ENCODE data around the gene FXN. TPM values are rescaled to one million over a fixed set of nuclear protein-coding genes. Genes with fewer than 3 reads are reported as not detected.

The FXN gene
- total RNA-seq, 4 donors from 2014 or later = 2.4 to 7.3 (median 5.2) TPM

DNA sequence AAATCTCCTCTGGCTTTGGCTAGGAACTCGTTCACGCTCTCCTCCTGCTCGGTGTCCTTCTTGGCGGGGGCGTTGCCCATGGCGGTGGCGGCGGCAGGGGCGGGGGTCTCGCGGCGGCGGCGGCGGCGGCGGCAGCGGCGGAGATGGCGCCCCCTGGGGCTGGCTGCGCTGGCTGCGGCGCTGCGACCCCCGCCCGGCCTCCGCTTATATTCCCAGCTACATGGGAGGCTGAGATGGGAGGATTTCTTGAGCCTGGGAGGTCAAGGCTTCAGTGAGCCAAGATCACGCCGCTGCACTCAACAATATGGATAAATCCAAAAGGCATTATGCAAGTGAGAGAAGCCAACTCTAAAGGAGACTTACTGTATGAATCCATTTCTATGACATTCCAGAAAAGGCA lies 21.5 kb upstream of the FXN start, which contains the start of gene PRKACG:
Gene PRKACG (minus strand): TSS at position 101 of the 400 bp plus-strand sequence. CDS start 21 bp downstream, at position 80.
- H3K4me1 ChIP-seq = peaks cover 0 to 4% (median 0%) of the 10 kb centered on the region in 4 donors
- no peaks in the 10 kb centered on the region for H3K9me3 ChIP-seq
- no peak within 1 kb of the TSS for H3K27ac ChIP-seq
- H3K4me3 ChIP-seq = no peak within 1 kb of the TSS
- H3K27me3 ChIP-seq = no peaks in the 10 kb centered on the region
- DNase-seq (ENCODE audit: low spot score in 2 of 2) = no peak
- WGBS, 2 donors = 96 to 97% methylated on average over 29 of the region's 29 CpGs
- no peak for TF ChIP-seq POLR2A (IDR thresholded peaks at IDR 0.05)
- no peak for TF ChIP-seq EP300 (IDR thresholded peaks at IDR 0.05)
- no peak for TF ChIP-seq CTCF (IDR thresholded peaks at IDR 0.05)
- H3K36me3 ChIP-seq = no peaks in the 10 kb centered on the region

DNA sequence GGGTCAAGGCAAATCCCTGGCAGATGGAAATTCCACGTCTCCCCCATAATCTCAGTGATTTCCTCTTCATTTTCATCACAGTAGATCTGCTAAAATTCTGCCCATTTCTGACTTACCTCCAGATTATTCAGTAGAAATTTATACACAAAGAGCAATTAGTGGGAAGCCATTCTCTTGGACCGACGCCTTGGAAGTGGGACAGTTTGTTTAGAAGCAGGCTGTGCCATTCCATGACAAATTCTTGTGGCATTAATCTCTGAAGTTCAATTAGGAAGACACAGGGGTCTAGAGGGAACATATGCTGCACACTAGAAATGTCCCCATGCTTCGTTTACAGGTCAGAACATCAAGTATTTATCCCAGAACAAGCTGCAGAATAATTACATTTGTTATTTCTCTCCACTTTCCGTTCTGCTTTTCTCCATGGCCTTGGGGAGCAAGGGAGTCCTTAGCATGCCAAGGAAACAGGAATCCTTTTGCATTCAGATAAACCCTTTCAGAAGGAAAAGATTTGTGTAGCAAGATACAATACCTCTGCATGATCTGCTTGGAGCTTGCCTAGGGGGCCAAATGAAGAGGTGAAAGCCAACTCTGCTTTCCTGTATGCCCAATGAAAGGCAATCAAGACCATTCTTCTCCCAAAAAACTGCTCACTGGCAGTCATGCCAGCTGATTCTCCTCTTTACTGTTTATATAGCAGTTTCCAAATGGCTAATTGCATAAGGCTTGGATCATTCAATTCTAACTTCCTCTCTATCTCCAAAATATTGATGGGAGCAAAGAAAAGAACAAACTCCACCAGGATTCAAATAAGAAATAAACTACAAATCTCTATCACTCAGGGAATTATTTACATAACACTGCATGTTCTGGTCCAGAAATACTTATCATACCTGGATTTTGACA lies 19.1 kb upstream of the FXN start:
- Histone ChIP-seq H3K4me1 (peaks cover 0 to 4% (median 0%) of the 10 kb centered on the region in 4 donors), H3K4me3 (no peak overlapping the region), H3K27ac (no peak overlapping the region), H3K27me3 (no peaks in the 10 kb centered on the region), H3K36me3 (no peaks in the 10 kb centered on the region), H3K9me3 (no peaks in the 10 kb centered on the region)
- WGBS, 2 donors = 56 to 69% methylated on average over 5 of the region's 5 CpGs
- no peak for DNase-seq (ENCODE audit: low spot score in 2 of 2)
- TF ChIP-seq CTCF (IDR thresholded peaks at IDR 0.05) (no peak), EP300 (IDR thresholded peaks at IDR 0.05) (no peak), POLR2A (IDR thresholded peaks at IDR 0.05) (no peak)

DNA sequence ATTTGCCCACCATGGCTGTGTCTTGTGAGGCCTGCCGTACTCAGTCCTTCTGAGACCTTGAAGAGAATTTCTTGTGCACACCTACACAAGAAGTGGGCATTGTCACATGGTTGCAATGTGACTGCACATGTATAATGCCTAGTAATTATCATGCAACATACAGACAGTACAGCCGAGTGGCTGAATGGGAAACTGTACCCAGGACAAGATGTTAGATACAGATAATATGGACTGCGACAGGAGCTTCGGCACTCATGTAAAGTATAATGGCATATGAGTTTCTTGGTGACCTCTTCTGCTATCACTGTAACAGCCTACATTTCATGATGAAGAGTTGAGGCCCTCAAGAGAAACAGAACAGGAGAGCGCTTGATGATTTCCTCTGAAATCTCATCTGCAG lies 16.8 kb upstream of the FXN start:
- no peaks in the 10 kb centered on the region for H3K9me3 ChIP-seq
- no peaks in the 10 kb centered on the region for H3K36me3 ChIP-seq
- no peak for DNase-seq (ENCODE audit: low spot score in 2 of 2)
- TF ChIP-seq EP300 (IDR thresholded peaks at IDR 0.05) (no peak), POLR2A (IDR thresholded peaks at IDR 0.05) (no peak), CTCF (IDR thresholded peaks at IDR 0.05) (no peak)
- no peak overlapping the region for H3K27ac ChIP-seq
- no peak overlapping the region for H3K4me3 ChIP-seq
- 71 to 75% methylated on average over 5 of the region's 5 CpGs for WGBS, 2 donors
- H3K27me3 ChIP-seq = peaks cover 0 to 5% of the 10 kb centered on the region in 2 donors
- peaks cover 0 to 4% (median 0%) of the 10 kb centered on the region in 4 donors for H3K4me1 ChIP-seq

DNA sequence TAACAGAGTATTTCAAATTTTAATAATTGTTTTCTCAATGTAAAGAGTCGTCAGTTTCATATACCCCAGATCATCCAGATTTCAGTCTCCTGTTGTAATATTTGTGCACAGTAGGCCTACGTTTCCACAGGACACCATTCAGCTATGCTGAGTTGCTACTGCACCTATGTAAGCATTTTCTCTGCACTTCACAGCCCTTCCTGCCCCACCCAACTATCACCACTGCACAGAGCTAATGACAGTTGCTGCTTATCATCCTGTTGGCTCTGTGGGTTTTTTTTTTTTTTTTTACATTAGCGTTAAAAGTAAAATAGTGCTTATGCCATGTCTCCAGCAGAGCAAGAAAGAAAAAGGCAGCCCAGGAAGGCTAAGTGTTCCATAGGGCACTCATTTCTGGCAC lies 15.7 kb upstream of the FXN start:
- no peaks in the 10 kb centered on the region for H3K9me3 ChIP-seq
- H3K36me3 ChIP-seq = no peaks in the 10 kb centered on the region
- H3K27ac ChIP-seq = no peak overlapping the region
- H3K4me3 ChIP-seq = no peak overlapping the region
- H3K4me1 ChIP-seq = peaks cover 0 to 4% (median 0%) of the 10 kb centered on the region in 4 donors
- no peak for DNase-seq (ENCODE audit: low spot score in 2 of 2)
- TF ChIP-seq CTCF (IDR thresholded peaks at IDR 0.05) (no peak), EP300 (IDR thresholded peaks at IDR 0.05) (no peak), POLR2A (IDR thresholded peaks at IDR 0.05) (no peak)
- 62 to 65% methylated on average over 3 of the region's 3 CpGs for WGBS, 2 donors
- H3K27me3 ChIP-seq = peaks cover 0 to 5% of the 10 kb centered on the region in 2 donors
